Measurements from ENCODE around the gene OR2M5. TPM values are rescaled to one million over a fixed set of nuclear protein-coding genes. Genes with fewer than 3 reads are reported as not detected.

The OR2M5 gene
- total and polyA plus RNA-seq, 9 of the 15 experiments (the other 6 are each of a cell fraction or from before 2014, with no cell fraction given) = not detected

- TF ChIP-seq POLR2H (tag; IDR thresholded peaks at IDR 0.05; ENCODE audit: low read depth) (no peak), TEAD1 (CRISPR knock-in tag; IDR thresholded peaks at IDR 0.05) (no peak), ETV5 (CRISPR knock-in tag; IDR thresholded peaks at IDR 0.05; ENCODE audit: low read depth) (no peak), TGIF2 (CRISPR knock-in tag; IDR thresholded peaks at IDR 0.05) (no peak), ARID2 (IDR thresholded peaks at IDR 0.05) (no peak), NONO (IDR thresholded peaks at IDR 0.05; ENCODE audit: low read depth in 2 of 2, low read length in 1 of 2) (no peak)
Observed at GRCh38 chr1:248114890-248115289, 30.1 kb upstream of the OR2M5 start (continued).

- CTCF ChIA-PET (ENCODE audit: low intra/inter-chr PET ratio) = no interaction called here
- POLR2A ChIA-PET = no interaction called here
- ATAC-seq (no peak), FAIRE-seq (no peak), DNase-seq (ENCODE audit: extremely low read depth in 1 of 4, low spot score in 3 of 4) (no peak)
- intact Hi-C loops (cut with micrococcal nuclease) (no loop called here), in situ Hi-C loops (cut with MboI) (no loop called here)
- Histone ChIP-seq H3K9me3 (replicated peaks; ENCODE audit: control insufficient read depth, insufficient read depth, low read depth, low read length) (peaks cover 2% of the 10 kb centered on the region; the same call in 1 of the 2 replicates), H3K4me1 (replicated peaks in 1 of 2; ENCODE audit: control insufficient read depth in 2 of 2, insufficient read depth in 2 of 2, low read length in 2 of 2) (no peaks in the 10 kb centered on the region), H3K9ac (ENCODE audit: insufficient read depth in 1 of 2, low read depth in 2 of 2, low read length in 2 of 2) (no peak overlapping the region), H3K36me3 (ENCODE audit: control insufficient read depth, insufficient read depth, low read length) (no peaks in the 10 kb centered on the region), H3K27ac (ENCODE audit: extremely low read depth, low read depth, low read length) (no peak overlapping the region), H3K4me2 (ENCODE audit: insufficient read depth, low read length) (no peak overlapping the region), H4K20me1 (replicated peaks; ENCODE audit: control insufficient read depth, insufficient read depth, low read length) (no peaks in the 10 kb centered on the region), H3K9me1 (ENCODE audit: control insufficient read depth, insufficient read depth, low read length) (no peaks in the 10 kb centered on the region), H3K79me2 (ENCODE audit: control insufficient read depth, insufficient read depth, low read length) (no peaks in the 10 kb centered on the region), H3K4me3 (no peak overlapping the region), H2AFZ (ENCODE audit: low read depth, low read length) (no peak overlapping the region), H3K27me3 (ENCODE audit: control insufficient read depth in 2 of 2, insufficient read depth in 2 of 2, low read length in 2 of 2) (no peaks in the 10 kb centered on the region)
- BruUV-seq (replicated peaks) = no TSS peak
- 0% methylated on average over 5 of the region's 5 CpGs for WGBS (ENCODE audit: insufficient coverage, low coverage, missing lambda C conversion rate)
- TF ChIP-seq MTA3 (IDR thresholded peaks at IDR 0.05; ENCODE audit: borderline replicate concordance) = no peak
- TF ChIP-seq NR0B1 (IDR thresholded peaks at IDR 0.05; ENCODE audit: partially characterized antibody) = no peak
- no peak for TF ChIP-seq SMARCA4 (IDR thresholded peaks at IDR 0.05)
- TF ChIP-seq ZNF184 (CRISPR knock-in tag; IDR thresholded peaks at IDR 0.05) = no peak
- TF ChIP-seq BHLHE40 (IDR thresholded peaks at IDR 0.05; ENCODE audit: low read length) = no peak
- no peak for TF ChIP-seq ZNF239 (CRISPR knock-in tag; IDR thresholded peaks at IDR 0.05)
- TF ChIP-seq ZNF436 (CRISPR knock-in tag; IDR thresholded peaks at IDR 0.05) = no peak
- TF ChIP-seq ZFX (CRISPR knock-in tag; IDR thresholded peaks at IDR 0.05) = no peak
Observed at GRCh38 chr1:248127653-248128052, 17.3 kb upstream of the OR2M5 start.

Measured in K562 (cell line).